HPDE6-E6E7 (cell line): ENCODE results near the gene VIL1.

Experiments
- DNase-seq: peaks from one replicate; pipeline ENCODE4 v3.0.0; 2011; ENCODE audit warnings: missing footprints; ENCODE audit errors: extremely low spot score

VIL1 gene

GRCh38 chr2:218395090-218395444 lies 23.9 kb upstream of the VIL1 start:
- no peak for DNase-seq

- no peak for DNase-seq
Observed at GRCh38 chr2:218395456-218395825, 23.5 kb upstream of the VIL1 start.

- peak; percentile 80 for DNase-seq
Observed at GRCh38 chr2:218395826-218396687, 22.9 kb upstream of the VIL1 start.

- no peak for DNase-seq
Observed at GRCh38 chr2:218396688-218397462, 22.0 kb upstream of the VIL1 start.

GRCh38 chr2:218397463-218397819 lies 21.5 kb upstream of the VIL1 start:
- DNase-seq = no peak

GRCh38 chr2:218397820-218398436 lies 21.0 kb upstream of the VIL1 start:
- DNase-seq = peak; percentile 72

- peak; percentile 57 for DNase-seq
Observed at GRCh38 chr2:218398437-218399390, 20.2 kb upstream of the VIL1 start.

GRCh38 chr2:218399391-218400166 lies 19.3 kb upstream of the VIL1 start, which contains the start of gene CTDSP1:
Gene CTDSP1, plus strand, starts transcription at chr2:218399868. Its CDS starts 223 bp downstream, at chr2:218400091.
- peak; percentile 67 for DNase-seq

GRCh38 chr2:218400167-218400929 lies 18.6 kb upstream of the VIL1 start:
- no peak for DNase-seq

GRCh38 chr2:218400930-218401881 lies 17.7 kb upstream of the VIL1 start:
- DNase-seq = no peak

- no peak for DNase-seq
Observed at GRCh38 chr2:218401890-218402289, 17.0 kb upstream of the VIL1 start.

- DNase-seq = no peak
Observed at GRCh38 chr2:218402491-218402901, 16.4 kb upstream of the VIL1 start.

GRCh38 chr2:218402911-218403411 lies 16.0 kb upstream of the VIL1 start:
- no peak for DNase-seq

- no peak for DNase-seq
Observed at GRCh38 chr2:218403810-218404209, 15.1 kb upstream of the VIL1 start.

GRCh38 chr2:218404351-218405085 lies 14.4 kb upstream of the VIL1 start:
- DNase-seq = no peak

GRCh38 chr2:218405086-218405745 lies 13.7 kb upstream of the VIL1 start:
- DNase-seq = no peak

- no peak for DNase-seq
Observed at GRCh38 chr2:218405746-218406208, 13.1 kb upstream of the VIL1 start.
